CD14-positive monocyte (primary cell): ENCODE data around the gene CMSS1. TPM values are rescaled to one million over a fixed set of nuclear protein-coding genes. Genes with fewer than 3 reads are reported as not detected.

Source experiments
- DNase-seq, 3 donors: peaks; one replicate each; pipeline ENCODE4 v3.0.0-alpha.2; 2011 to 2022
- H2AFZ ChIP-seq: 2 replicates; pipeline ENCODE4 v1.6.0; 2012; ENCODE audit warnings: mild to moderate bottlenecking, low read depth, low read length, inconsistent platforms; ENCODE audit not compliant: insufficient read depth, poor library complexity, severe bottlenecking
- H3K27ac ChIP-seq, 2 donors: 1 replicate in 1 of 2; 2 replicates in 1 of 2; pipeline ENCODE4 v1.5.1; 2012 to 2013; ENCODE audit warnings: low read length in 2 of 2, control low read depth in 1 of 2, inconsistent platforms in 1 of 2, low read depth in 1 of 2, mild to moderate bottlenecking in 1 of 2
- H3K27me3 ChIP-seq, 2 donors: one replicate each; pipeline versions ENCODE4 v1.6.0 to v1.6.1; 2011 to 2013; ENCODE audit warnings: low read length in 2 of 2; ENCODE audit not compliant: control insufficient read depth in 2 of 2, insufficient read depth in 2 of 2
- H3K36me3 ChIP-seq, 2 donors: replicated peaks in 1 of 2; 1 replicate in 1 of 2; 2 replicates in 1 of 2; pipeline versions ENCODE4 v1.5.1 to v1.6.1; 2012 to 2013; ENCODE audit warnings: low read length in 2 of 2, control low read depth in 1 of 2, inconsistent platforms in 1 of 2, mild to moderate bottlenecking in 1 of 2; ENCODE audit not compliant: insufficient read depth in 2 of 2, control insufficient read depth in 1 of 2
- H3K4me1 ChIP-seq, 2 donors: 1 replicate in 1 of 2; 2 replicates in 1 of 2; pipeline versions ENCODE4 v1.5.1 to v1.6.1; 2012 to 2013; ENCODE audit warnings: low read length in 2 of 2, control low read depth in 1 of 2, inconsistent platforms in 1 of 2, mild to moderate bottlenecking in 1 of 2, moderate library complexity in 1 of 2; ENCODE audit not compliant: insufficient read depth in 2 of 2, control insufficient read depth in 1 of 2
- H3K4me2 ChIP-seq: replicated peaks from 2 replicates; pipeline ENCODE3; 2012; ENCODE audit warnings: low read length, moderate library complexity, mild to moderate bottlenecking; ENCODE audit not compliant: poor library complexity, severe bottlenecking; ENCODE audit errors: extremely low read depth
- H3K4me3 ChIP-seq, 3 experiments: fragments of 200-600 bp in 1 of 3; sonication (generic) in 1 of 3; replicated peaks in 1 of 3; 1 replicate in 2 of 3; 2 replicates in 1 of 3; pipeline ENCODE4 v1.5.1; 2011 to 2013; ENCODE audit warnings: low read length in 3 of 3, mild to moderate bottlenecking in 3 of 3, control low read depth in 2 of 3, low read depth in 2 of 3, inconsistent platforms in 1 of 3, moderate library complexity in 1 of 3
- H3K79me2 ChIP-seq: 2 replicates; pipeline ENCODE4 v1.6.0; 2012; ENCODE audit warnings: mild to moderate bottlenecking, control low read depth, inconsistent platforms, low read length, moderate library complexity; ENCODE audit not compliant: insufficient read depth
- H3K9ac ChIP-seq: 2 replicates; pipeline ENCODE4 v1.6.0; 2017; ENCODE audit warnings: low read length, mild to moderate bottlenecking; ENCODE audit not compliant: insufficient read depth, poor library complexity, severe bottlenecking
- H3K9me3 ChIP-seq, 2 donors: replicated peaks in 1 of 2; 1 replicate in 1 of 2; 2 replicates in 1 of 2; pipeline versions ENCODE4 v1.5.1 to v1.6.1; 2012 to 2013; ENCODE audit warnings: low read length in 2 of 2, control low read depth in 1 of 2; ENCODE audit not compliant: control insufficient read depth in 1 of 2, insufficient read depth in 1 of 2
- H4K20me1 ChIP-seq: 2 replicates; pipeline ENCODE4 v1.6.0; 2012; ENCODE audit warnings: mild to moderate bottlenecking, low read length, control low read depth, moderate library complexity; ENCODE audit not compliant: insufficient read depth
- H3K27ac Mint-ChIP-seq, 7 donors: one replicate each; pipeline ENCODE4 v1.8.0; 2020; ENCODE audit warnings: mild to moderate bottlenecking in 7 of 7, mixed read lengths in 7 of 7, moderate library complexity in 6 of 7, inconsistent platforms in 2 of 7
- H3K27me3 Mint-ChIP-seq, 3 donors: one replicate each; pipeline ENCODE4 v1.8.0; 2021 to 2022; ENCODE audit warnings: low read depth in 3 of 3, mild to moderate bottlenecking in 3 of 3, mixed read lengths in 3 of 3, moderate library complexity in 3 of 3, inconsistent platforms in 1 of 3
- H3K36me3 Mint-ChIP-seq, 2 donors: one replicate each; pipeline ENCODE4 v1.8.0; 2020; ENCODE audit warnings: mixed read lengths in 2 of 2, inconsistent platforms in 1 of 2, mild to moderate bottlenecking in 1 of 2
- H3K4me1 Mint-ChIP-seq: one replicate; pipeline ENCODE4 v1.8.0; 2020; ENCODE audit warnings: mild to moderate bottlenecking, mixed read lengths
- H3K4me3 Mint-ChIP-seq, 2 donors: one replicate each; pipeline ENCODE4 v1.8.0; 2020; ENCODE audit warnings: mild to moderate bottlenecking in 2 of 2, mixed read lengths in 2 of 2, moderate library complexity in 1 of 2
- H3K9me3 Mint-ChIP-seq, 7 donors: one replicate each; pipeline ENCODE4 v1.8.0; 2020 to 2022; ENCODE audit warnings: mixed read lengths in 7 of 7, mild to moderate bottlenecking in 6 of 7, moderate library complexity in 6 of 7, inconsistent platforms in 2 of 7
- CTCF ChIP-seq: fragments of 200-600 bp; IDR thresholded peaks from one replicate; pipeline ENCODE4 v1.8.0; 2022; ENCODE audit warnings: antibody characterized with exemption, mild to moderate bottlenecking
- WGBS: methylation state at CpG from one replicate; pipeline ENCODE4 v1.1.5; 2013; ENCODE audit warnings: missing lambda C conversion rate; ENCODE audit not compliant: insufficient coverage; 5-methylcytosine and 5-hydroxymethylcytosine counted together
- intact Hi-C, 2 donors: fragments of 100-400 bp; cut with micrococcal nuclease; formaldehyde crosslinking; loops; one replicate each; pipeline versions ENCODE4 v1.15.0 to v1.15.1; 2023
- polyA plus RNA-seq, 3 donors: library from polyadenylated mRNA; depleted of rRNA in 1 of 3; unstranded in 2 of 3; stranded (reverse) in 1 of 3; fragments of 300-500 nt in 2 of 3; fragments of >200 nt in 1 of 3; fragmentation: Illumina TruSeq in 2 of 3; gene quantifications; 1 replicate in 2 of 3; 2 replicates in 1 of 3; pipeline ENCODE4 v1.2.3, GENCODE V29; 2012 to 2021

Gene CMSS1
- polyA plus RNA-seq, 3 donors, result 1.1 to 3.6 (median 2.2) TPM

- H3K9me3 Mint-ChIP-seq, result peaks cover 0 to 3% (median 0%) of the 10 kb centered on the region in 7 donors
- no peak for TF ChIP-seq CTCF
- no peak overlapping the region for H3K4me2 ChIP-seq
Measured at GRCh38 chr3:99781761-99782160, 35.9 kb upstream of the CMSS1 start.

GRCh38 chr3:99783011-99783573 lies 34.6 kb upstream of the CMSS1 start:
- Histone ChIP-seq H3K79me2 (no peaks in the 10 kb centered on the region), H4K20me1 (no peaks in the 10 kb centered on the region), H3K9me3 (no peaks in the 10 kb centered on the region), H3K4me2 (no peak overlapping the region), H3K36me3 (no peaks in the 10 kb centered on the region), H3K4me3 (no peak overlapping the region), H3K9ac (no peak overlapping the region), H3K4me1 (no peaks in the 10 kb centered on the region), H3K27ac (no peak overlapping the region), H2AFZ (no peak overlapping the region), H3K27me3 (peaks cover 0 to 3% of the 10 kb centered on the region in 2 donors)
- Mint-ChIP-seq H3K36me3 (no peaks in the 10 kb centered on the region), H3K4me3 (no peak overlapping the region), H3K27me3 (peaks cover 0 to 6% (median 0%) of the 10 kb centered on the region in 3 donors), H3K9me3 (peaks cover 0 to 3% (median 0%) of the 10 kb centered on the region in 7 donors), H3K27ac (no peak overlapping the region), H3K4me1 (no peaks in the 10 kb centered on the region)
- WGBS, result 86% methylated on average over 3 of the region's 5 CpGs
- intact Hi-C loops, result no loop called here
- no peak for TF ChIP-seq CTCF
- no peak for DNase-seq

More at GRCh38 chr3:99781761-99782160, 35.9 kb upstream of the CMSS1 start:
- H3K4me3 ChIP-seq, result no peak overlapping the region
- Mint-ChIP-seq H3K36me3 (no peaks in the 10 kb centered on the region), H3K4me3 (no peak overlapping the region), H3K4me1 (no peaks in the 10 kb centered on the region), H3K27ac (no peak overlapping the region), H3K27me3 (peaks cover 0 to 6% (median 0%) of the 10 kb centered on the region in 3 donors)
- no peak overlapping the region for H3K27ac ChIP-seq
- no peaks in the 10 kb centered on the region for H3K36me3 ChIP-seq
- H4K20me1 ChIP-seq, result no peaks in the 10 kb centered on the region
- DNase-seq, result no peak
- H3K79me2 ChIP-seq, result no peaks in the 10 kb centered on the region
- no peaks in the 10 kb centered on the region for H3K4me1 ChIP-seq
- intact Hi-C loops, result no loop called here
- 78% methylated on average over 3 of the region's 3 CpGs for WGBS
- no peaks in the 10 kb centered on the region for H3K9me3 ChIP-seq
- no peak overlapping the region for H3K9ac ChIP-seq
- peaks cover 0 to 3% of the 10 kb centered on the region in 2 donors for H3K27me3 ChIP-seq
- H2AFZ ChIP-seq, result no peak overlapping the region
